ENCODE results near the gene OTX1.
"Not testable (repeated sequence)": the region's sequence is repeated elsewhere in the genome, so short reads cannot be mapped to it uniquely, and the experiment has no call there.

The OTX1 gene

GRCh38 chr2:63059793-63060471 is 9.3 kb downstream of the OTX1 start:
- DNase-seq, result no peak

GRCh38 chr2:63060472-63060991 is 9.9 kb downstream of the OTX1 start:
- no peak for DNase-seq

GRCh38 chr2:63064197-63064596 is 13.6 kb downstream of the OTX1 start:
- DNase-seq, result no peak

DNA sequence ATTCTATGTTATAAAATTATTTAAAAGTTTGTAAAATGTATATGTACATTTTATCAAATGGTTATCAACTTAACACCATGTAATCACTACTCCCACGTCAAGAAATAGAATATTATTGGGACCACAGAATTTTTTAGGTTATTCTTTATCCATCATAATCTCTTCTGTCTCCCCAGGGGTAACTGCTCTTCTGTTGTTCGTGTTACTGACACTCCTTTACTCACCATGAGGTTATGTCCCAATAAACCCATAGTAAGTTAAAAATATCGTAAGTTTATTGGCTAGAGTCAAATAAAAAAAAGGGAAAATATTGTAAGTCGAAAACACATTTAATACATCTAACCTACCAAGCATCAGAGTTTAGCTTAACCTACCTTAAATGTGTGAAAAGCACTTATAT is 14.0 kb downstream of the OTX1 start:
- no peak for DNase-seq

GRCh38 chr2:63066265-63066664 is 15.6 kb downstream of the OTX1 start:
- DNase-seq, result no peak

DNA sequence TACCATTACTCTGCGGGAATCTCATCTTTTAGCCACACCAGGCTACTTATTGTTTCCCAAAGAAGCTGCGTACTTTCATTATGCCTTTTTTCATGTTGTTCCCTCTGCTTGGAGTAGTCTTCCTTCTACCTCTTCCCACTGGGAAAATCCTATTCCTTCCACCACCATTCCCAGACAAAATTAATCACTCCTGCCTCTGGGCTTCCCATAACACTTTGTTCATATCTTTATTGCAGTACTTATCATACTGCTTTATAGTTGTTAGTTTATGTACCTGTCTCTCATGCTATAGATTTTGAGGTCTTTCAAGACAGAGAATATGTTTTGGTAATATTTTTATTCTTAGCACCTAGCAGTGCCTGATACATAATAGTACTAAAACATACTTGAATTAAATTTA is 16.2 kb downstream of the OTX1 start:
- DNase-seq, result no peak

DNA sequence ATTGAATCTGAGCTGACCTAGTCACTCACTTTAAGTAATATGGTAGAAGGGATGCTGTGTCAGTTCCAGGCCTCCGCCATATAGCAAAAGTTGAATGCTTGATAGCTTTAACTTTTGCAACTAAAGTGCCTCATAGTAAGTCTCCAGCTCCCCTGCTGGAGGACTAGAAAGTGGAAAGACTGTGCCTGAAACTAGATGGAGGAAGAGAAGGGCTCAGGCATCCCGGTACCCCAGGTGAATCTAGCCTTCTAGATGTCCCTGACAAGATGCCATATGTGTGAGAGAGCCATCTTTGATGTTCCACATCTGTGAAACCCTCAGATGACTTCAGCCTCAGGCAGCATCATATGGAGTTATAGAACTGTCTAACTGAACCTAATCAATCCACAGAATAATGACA is 21.0 kb downstream of the OTX1 start:
- no peak for DNase-seq

- DNase-seq, result no peak
Observed at GRCh38 chr2:63073994-63074393, 23.4 kb downstream of the OTX1 start.

DNA sequence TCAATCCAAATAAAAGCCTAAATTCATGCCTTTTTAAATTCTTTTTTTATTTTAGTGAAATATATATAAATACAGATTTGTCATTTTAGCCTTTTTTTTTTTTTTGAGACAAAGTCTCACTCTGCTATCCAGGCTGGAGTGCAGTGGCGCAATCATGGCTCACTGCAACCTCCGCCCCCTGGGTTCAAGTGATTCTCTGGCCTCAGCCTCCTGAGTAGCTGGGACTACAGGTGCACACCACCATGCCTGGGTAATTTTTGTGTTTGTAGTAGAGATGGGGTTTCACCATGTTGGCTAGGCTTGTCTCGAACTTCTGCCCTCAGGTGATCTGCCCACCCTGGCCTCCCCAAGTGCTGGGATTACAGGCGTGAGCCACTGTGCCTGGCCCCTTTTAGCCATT is 23.8 kb downstream of the OTX1 start:
- not testable (repeated sequence) for DNase-seq

DNA sequence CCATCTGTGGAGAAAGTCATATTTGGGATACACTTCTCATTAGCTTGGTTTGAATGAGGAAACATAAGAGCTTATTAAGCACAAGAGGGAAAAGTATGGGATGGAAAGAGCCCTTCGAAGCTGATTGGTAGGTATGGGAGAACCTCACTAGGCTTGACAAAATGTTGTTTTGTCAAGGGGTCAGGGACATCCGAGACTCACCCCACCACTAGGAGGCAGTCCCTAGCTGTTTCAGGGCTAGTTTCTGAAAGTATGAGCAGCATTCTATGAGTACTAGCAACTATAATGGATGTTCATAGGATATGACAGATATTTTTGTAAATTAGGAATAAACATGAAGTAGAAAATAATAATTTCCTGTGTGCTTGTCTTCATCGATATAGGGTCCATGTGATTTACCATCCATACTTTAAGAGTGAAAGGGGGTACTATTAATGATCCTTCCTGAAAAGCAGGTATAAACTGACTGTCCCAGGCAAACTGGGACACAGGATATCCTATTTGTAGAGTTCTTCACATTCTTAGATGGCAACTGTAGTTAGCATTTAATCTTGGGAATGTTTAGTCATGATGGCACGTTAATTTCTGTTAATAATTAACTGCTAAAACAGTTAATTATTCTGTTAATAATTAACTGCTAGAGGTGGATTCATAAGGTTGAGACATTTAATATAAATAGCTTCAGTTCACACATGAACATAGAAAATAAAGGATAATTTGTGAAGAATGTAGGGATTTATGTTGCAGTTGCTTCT is 28.4 kb downstream of the OTX1 start:
- no peak for DNase-seq

GRCh38 chr2:63081404-63081803 is 30.8 kb downstream of the OTX1 start:
- DNase-seq, result no peak

- no peak for DNase-seq
Observed at GRCh38 chr2:63086687-63087086, 36.1 kb downstream of the OTX1 start.

GRCh38 chr2:63092401-63092800 is 41.8 kb downstream of the OTX1 start:
- no peak for DNase-seq

DNA sequence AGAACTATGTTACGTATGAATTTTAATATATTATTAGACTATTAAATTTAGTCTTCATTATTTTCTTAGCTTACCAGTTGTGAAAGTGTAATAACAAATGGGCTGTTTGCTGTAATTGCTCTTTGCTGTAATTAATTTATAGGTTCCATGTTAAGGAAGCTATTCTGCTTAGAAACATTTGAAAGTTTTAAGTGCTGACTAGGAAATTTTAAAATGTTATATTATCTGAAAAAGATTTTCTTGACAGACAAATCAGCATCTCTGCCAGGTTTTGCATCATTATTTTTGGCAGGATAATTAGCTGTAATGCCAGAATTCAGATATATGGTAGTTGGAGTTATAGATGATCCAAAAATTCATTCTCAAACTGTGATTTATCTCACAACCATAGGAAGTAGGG is 42.2 kb downstream of the OTX1 start:
- no peak for DNase-seq

DNA sequence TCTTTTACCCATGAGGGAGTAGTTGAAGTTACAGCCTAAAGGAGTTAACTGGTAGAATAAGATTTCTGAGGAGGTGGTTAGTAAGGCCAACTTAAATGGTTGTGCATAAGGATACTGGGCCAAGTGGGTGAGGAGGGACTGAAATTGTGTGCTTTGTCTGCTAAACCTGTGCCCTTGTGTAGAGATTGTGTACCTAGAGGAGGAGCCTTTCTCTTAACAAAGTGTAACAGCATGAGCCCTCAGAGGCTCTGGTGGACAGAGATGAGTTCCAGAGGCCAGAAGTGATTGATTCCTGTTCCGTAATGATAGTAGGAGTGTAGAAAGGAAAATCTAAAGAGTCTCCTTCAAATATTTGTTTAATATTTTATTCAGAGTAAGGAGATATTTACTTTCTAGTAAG is 42.9 kb downstream of the OTX1 start:
- DNase-seq, result no peak

- no peak for DNase-seq
Observed at GRCh38 chr2:63096491-63096890, 45.9 kb downstream of the OTX1 start.

GRCh38 chr2:63099032-63099431 is 48.4 kb downstream of the OTX1 start:
- DNase-seq, result no peak

DNA sequence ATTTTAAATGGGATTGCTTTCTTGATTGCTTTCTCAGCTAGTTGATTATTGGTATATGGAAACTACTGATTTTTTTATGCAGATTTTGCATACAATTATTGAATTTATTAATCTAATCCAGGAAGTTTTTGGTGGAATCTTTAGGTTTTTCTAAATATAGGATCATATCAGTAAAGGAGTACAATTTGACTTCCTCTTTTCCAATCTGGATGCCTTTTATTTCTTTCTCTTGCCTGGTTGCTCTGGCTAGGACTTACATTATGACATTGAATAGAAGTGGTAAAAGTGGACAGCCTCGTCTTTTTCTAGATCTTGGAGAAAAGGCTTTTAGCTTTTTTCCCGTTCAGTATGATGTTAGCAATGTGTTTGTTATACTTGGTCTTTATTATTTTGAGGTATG is 51.3 kb downstream of the OTX1 start:
- DNase-seq, result no peak

DNA sequence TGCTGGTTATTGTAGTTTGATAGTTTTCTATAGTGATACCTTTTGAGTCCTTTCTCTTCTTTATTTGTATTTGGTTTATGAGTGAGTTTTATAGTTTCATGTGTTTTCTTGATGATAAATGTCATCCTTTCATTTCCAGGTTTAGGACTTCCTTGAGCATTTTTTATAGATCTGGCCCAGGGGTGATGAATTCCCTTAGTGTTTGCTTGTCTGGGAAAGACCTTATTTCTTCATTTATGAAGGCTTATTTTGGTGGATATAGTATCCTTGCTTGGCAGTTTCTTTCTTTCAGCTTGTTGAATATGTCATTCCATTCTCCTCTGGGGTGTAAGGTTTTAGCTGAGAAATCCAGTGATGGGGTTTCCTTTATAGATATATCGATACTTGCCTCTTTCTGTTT is 53.9 kb downstream of the OTX1 start:
- DNase-seq, result no peak
